Stimulated activated CD4-positive, alpha-beta T cell treated with anti-CD3 and anti-CD28 coated beads, Interleukin-15, amount 100 ng/mL, for 24 hours (primary cell): Measurements from ENCODE around the gene IL21R.

Source experiments
- DNase-seq: peaks from one replicate; pipeline ENCODE4 v3.0.0-alpha.2; 2020

IL21R gene

DNA sequence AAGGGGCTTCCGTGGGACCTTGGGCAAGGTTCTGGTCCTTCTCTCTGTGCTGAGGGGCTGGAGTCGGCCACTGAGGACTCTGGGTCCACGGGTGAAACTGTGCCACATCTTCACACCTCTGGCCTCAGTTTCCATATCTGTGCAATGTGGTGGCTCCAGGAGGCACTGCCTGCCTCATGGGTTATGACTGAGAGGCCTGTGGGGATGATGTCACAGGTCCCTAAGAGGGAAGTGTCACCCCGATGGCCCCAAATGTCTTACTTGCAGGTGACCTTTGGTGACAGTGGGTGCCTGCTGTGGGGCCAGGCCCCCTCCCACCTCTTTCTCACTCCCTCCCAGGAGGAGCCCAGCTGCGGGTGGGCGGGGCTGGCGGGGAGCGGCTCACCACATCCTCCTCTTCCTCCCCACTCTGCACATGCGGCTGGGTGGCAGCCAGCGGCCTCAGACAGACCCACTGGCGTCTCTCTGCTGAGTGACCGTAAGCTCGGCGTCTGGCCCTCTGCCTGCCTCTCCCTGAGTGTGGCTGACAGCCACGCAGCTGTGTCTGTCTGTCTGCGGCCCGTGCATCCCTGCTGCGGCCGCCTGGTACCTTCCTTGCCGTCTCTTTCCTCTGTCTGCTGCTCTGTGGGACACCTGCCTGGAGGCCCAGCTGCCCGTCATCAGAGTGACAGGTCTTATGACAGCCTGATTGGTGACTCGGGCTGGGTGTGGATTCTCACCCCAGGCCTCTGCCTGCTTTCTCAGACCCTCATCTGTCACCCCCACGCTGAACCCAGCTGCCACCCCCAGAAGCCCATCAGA is at the start of gene IL21R:
TSS of gene IL21R (plus strand) at position 407 of the 801 bp plus-strand sequence. CDS start 27,898 bp downstream, outside the sequence.
- DNase-seq = peak; percentile 92

- DNase-seq = no peak
Observed at GRCh38 chr16:27353853-27354252, 48.1 kb upstream of the IL21R start.

DNA sequence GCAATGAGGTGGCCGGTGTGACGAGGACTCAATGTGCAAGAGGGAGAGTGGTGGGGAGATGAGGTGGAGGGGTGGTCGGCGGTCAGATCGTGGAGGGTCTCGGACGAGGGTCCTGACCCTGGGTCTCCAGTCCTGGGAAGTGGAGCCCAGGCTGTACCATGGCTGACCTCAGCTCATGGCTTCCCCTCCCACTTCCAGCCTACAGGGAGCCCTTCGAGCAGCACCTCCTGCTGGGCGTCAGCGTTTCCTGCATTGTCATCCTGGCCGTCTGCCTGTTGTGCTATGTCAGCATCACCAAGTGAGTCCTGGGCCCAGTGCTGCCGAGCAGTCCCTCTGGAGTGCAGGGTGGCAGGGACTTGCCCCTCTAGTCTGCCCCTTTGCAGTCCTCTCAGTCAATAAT is 46.4 kb upstream of the IL21R start:
- DNase-seq = peak; percentile 66

- DNase-seq = no peak
Observed at GRCh38 chr16:27356794-27357193, 45.2 kb upstream of the IL21R start.

DNA sequence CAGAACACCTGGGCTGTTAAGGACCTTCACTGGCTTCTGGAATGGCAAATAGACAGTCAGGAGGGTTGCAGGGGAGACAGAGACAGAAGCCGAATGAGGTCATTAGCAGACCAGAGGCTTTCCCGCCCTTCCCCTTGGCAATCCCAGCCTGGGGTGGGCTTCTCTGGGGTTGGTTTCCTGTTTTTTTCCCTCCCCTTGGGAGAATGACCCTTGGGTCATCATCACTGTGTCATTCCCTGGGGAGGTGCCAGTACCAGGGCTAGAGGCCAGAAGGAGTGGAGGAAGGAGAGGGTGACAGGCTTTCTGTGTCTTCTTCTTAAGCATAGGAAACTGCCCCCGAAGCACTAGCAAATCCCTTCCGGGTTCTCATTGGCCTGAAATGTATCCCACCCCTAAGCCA is 42.9 kb upstream of the IL21R start:
- no peak for DNase-seq

GRCh38 chr16:27359615-27360014 is 42.4 kb upstream of the IL21R start:
- DNase-seq = no peak

DNA sequence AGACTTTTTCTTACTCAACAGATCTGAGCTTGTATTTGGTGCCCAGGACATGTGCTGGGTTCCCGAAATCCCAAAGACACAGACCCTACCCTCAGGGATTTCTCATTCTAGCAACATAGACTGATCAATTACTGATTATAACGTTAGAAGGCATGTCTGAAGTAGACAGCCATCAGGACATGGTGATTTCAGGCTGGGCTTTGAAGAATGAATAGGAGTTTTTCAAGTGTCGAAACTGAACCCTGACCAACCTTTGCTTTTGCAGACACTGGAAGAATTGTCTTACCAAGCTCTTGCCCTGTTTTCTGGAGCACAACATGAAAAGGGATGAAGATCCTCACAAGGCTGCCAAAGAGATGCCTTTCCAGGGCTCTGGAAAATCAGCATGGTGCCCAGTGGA is 40.0 kb upstream of the IL21R start:
- DNase-seq = no peak

DNA sequence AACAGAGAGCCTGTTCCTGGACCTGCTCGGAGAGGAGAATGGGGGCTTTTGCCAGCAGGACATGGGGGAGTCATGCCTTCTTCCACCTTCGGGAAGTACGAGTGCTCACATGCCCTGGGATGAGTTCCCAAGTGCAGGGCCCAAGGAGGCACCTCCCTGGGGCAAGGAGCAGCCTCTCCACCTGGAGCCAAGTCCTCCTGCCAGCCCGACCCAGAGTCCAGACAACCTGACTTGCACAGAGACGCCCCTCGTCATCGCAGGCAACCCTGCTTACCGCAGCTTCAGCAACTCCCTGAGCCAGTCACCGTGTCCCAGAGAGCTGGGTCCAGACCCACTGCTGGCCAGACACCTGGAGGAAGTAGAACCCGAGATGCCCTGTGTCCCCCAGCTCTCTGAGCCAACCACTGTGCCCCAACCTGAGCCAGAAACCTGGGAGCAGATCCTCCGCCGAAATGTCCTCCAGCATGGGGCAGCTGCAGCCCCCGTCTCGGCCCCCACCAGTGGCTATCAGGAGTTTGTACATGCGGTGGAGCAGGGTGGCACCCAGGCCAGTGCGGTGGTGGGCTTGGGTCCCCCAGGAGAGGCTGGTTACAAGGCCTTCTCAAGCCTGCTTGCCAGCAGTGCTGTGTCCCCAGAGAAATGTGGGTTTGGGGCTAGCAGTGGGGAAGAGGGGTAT is 39.3 kb upstream of the IL21R start:
- no peak for DNase-seq

DNA sequence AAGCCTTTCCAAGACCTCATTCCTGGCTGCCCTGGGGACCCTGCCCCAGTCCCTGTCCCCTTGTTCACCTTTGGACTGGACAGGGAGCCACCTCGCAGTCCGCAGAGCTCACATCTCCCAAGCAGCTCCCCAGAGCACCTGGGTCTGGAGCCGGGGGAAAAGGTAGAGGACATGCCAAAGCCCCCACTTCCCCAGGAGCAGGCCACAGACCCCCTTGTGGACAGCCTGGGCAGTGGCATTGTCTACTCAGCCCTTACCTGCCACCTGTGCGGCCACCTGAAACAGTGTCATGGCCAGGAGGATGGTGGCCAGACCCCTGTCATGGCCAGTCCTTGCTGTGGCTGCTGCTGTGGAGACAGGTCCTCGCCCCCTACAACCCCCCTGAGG is 38.7 kb upstream of the IL21R start:
- no peak for DNase-seq

DNA sequence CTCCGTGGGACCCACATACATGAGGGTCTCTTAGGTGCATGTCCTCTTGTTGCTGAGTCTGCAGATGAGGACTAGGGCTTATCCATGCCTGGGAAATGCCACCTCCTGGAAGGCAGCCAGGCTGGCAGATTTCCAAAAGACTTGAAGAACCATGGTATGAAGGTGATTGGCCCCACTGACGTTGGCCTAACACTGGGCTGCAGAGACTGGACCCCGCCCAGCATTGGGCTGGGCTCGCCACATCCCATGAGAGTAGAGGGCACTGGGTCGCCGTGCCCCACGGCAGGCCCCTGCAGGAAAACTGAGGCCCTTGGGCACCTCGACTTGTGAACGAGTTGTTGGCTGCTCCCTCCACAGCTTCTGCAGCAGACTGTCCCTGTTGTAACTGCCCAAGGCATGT is 38.2 kb upstream of the IL21R start:
- no peak for DNase-seq

- DNase-seq = no peak
Observed at GRCh38 chr16:27364493-27365141, 37.4 kb upstream of the IL21R start.

- no peak for DNase-seq
Observed at GRCh38 chr16:27365142-27366089, 36.6 kb upstream of the IL21R start.

GRCh38 chr16:27366687-27367460 is 35.1 kb upstream of the IL21R start:
- peak; percentile 65 for DNase-seq

DNA sequence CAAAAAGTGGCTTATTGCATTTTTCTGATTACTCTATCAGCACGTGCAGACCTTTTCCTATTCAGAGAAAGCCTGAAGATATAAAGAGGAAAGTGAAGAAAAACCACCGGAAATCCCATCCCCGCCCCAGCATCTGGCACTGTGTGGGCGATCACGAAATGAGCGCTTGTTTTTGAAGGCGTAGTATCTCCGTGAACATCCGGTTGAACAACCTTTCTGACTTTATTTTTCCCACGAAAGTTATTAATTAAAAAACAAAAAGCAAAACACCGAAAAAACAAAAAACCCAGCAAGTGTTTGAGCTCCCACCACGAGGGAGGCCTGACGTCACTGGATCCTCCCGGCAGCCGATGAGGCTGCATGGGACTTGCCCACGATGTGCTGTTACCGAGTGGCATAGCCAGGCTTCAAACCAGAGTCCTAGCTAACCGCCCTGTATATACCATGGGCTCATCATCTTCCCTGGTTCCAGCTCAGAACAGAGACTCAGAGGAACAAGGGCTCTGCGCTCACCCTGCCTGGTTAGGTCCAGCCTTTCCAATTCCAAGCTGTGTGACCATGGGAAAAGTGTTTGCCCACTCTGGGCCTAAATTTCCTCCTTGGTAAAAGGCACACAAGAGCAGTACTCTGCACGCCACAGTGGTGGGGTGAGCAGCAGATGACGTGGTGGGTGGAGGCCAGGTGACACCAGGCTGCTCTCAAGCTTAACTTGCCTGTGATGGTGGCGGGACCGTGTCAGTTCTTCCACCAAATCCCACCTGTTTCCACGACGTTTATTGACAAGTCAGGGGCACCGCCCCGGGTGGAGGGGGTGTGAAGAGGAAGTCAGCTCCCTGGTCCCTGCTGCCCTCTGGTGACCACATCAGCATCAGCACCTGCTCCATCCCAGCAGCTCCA is 34.3 kb upstream of the IL21R start:
- DNase-seq = peak; percentile 95

DNA sequence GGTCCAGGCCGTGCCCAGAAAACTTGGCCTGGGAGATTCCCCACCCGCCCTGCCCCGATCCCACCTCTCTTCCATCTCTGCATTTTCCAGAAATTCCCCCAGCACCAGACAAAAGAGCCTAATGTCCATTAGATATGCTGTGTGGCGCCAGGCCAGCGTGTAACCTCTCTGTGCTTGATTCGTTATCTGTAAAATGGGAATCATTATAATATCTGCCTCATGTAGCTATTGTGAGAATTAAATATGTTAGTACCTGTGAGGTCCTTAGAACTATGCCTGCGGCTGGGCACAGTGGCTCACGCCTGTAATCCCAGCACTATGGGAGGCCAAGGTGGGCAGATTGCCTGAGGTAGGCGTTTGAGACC is 33.6 kb upstream of the IL21R start:
- DNase-seq = no peak

DNA sequence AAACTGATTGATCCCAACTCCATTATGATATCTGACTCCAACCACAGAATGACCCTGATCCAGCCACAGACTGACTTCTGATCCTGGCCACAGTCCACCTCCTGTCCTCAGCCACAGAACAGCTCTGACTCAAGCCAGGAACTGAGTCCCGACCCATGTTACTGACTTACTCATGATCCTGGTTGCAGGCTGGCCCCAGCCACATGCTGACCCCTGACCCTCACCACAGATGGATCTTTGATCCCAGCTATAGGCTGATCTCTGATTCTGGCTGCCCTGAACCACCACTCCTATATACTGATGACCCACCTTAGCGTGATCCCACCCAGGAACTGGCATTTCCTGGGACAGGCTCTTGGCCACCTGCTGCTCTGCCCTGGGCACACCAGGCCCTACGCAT is 32.2 kb upstream of the IL21R start:
- no peak for DNase-seq

- DNase-seq = no peak
Observed at GRCh38 chr16:27370318-27370717, 31.7 kb upstream of the IL21R start.

DNA sequence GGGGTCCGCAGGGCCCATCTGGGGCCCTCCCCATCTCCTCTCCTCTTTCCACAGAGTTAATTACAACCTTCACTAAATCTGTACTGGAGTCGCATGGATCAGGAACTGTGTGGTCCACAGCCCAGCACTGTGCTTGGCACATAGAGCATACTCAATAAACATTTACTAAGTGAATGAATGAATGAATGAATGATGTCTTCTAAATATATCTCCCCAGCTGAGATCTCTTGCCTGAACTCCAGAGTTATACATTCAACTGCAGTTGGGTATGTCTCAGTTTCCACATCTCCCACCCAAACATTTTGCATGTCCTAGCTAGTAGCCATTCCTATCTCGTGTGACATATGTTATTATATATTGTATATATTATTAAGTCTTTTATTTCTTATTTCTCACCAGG is 28.7 kb upstream of the IL21R start:
- no peak for DNase-seq

DNA sequence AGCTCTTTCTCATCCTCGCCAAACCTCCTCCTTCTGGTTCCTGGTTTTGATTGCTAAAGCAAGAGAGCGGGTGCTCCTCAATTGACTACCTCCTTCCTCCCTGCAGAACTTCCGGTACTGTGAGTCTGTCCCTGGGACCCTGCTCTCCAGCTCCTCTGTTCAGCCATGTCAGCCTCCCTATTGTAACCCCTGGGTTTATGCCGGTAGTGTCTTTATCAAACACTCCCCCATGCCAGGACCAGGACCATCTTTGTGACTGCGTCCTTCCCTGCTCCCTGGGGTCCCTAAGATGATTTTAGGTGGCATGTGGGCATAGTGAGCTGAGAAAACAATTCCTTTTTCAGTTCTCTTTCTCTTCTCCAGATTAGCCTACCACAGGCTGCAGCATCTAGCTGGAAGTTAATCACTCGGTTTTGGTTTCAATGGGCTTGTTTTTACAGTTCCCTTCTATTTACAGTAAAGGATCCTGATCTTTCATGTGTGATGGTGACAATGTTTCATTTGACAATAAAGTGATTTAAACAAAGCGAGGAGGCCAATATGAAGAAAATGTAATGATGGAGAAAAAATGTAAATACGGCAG is 27.7 kb upstream of the IL21R start:
- DNase-seq = peak; percentile 49

- peak; percentile 79 for DNase-seq
Observed at GRCh38 chr16:27374804-27375425, 27.1 kb upstream of the IL21R start.
